ENCODE results near the gene NGF.
"Not testable (repeated sequence)": the region's sequence is repeated elsewhere in the genome, so short reads cannot be mapped to it uniquely, and the experiment has no call there.

NGF gene

GRCh38 chr1:115332813-115333608, 5.0 kb downstream of the NGF start:
- peak; percentile 81 for DNase-seq

DNA sequence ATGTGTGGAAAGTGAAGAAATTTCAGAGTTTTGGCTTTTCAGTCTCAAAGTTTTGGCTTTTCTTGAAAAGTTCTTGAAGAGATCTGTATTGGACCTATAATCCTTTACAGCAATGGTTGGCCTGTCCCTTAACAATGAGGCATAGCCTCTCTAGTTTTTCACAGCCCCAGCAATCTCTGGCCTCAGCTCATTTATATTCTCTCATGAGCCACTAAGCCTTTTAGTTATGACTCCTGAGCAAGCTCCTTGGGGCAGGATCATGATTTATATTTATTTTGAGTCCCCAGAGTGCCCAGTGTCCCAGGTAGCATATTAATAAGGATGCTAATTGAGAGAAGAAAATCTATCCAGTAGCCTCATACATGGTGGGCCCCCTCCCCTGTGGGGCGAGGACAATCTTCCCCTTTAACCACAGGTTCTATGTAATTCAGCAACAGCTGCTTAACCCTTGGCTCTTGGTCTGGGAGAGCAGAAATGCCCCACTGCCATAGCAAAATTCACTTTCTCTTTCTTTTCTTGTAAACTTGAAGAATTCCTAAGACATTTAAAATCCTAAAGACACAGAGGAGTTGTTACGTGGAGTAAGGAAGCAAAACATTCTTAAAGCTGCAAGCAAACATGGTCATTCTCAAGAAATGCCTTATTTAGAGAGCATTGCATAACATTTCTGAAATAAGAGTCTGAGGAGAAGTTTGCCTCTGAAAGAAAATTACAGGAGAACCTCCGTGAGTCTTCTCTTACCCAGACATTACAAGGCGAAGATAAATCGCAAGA, 6.3 kb downstream of the NGF start:
- DNase-seq, result peak; percentile 81

DNA sequence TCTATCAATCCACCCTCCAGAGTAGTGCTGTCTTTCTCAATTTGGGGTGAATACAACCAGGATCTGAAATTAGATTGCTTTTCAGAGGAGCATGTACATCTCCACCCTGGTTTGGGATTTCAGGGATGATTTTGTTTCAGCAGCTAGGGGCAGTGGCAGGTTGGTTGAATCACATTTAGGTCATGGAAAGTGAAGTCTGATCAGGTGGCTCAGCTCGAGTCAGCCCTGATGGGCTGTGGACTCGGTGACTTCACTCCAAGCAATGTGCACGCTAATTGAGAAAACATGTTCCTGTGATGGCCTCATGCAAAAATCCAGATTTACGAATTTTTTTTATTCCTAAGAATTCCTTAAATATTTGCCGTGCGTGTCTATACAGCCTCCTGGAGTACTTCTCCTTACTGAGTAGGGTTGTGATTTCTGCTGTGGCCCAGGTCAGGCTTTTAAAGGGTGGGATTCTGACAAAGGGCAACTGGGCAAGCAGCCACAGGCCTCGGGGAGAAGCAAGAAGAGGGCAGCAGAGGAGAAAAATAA, 7.5 kb downstream of the NGF start:
- peak; percentile 97 for DNase-seq

- peak; percentile 90 for DNase-seq
Measured at GRCh38 chr1:115329965-115330364, 8.1 kb downstream of the NGF start.

- DNase-seq, result peak; percentile 59
Measured at GRCh38 chr1:115327270-115327669, 10.8 kb downstream of the NGF start.

DNA sequence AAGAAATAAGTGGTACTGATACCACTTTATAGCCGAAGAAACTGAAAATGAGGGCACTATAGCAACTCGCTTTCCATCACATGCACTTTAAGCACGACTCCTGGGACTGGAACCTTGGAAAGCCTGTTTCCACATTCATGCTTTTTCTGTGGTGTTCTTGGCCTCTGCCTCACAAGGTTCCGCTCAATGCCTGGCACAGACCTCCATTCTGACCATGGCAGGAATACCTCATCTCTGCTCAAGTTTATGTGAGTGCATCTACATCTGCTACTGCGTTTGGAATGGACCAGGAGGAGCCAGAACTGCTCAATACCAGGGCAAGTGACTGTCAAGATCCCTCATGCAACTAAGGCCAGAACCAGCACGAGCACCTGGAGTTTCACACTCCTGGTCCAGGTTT, 11.6 kb downstream of the NGF start:
- no peak for DNase-seq

DNA sequence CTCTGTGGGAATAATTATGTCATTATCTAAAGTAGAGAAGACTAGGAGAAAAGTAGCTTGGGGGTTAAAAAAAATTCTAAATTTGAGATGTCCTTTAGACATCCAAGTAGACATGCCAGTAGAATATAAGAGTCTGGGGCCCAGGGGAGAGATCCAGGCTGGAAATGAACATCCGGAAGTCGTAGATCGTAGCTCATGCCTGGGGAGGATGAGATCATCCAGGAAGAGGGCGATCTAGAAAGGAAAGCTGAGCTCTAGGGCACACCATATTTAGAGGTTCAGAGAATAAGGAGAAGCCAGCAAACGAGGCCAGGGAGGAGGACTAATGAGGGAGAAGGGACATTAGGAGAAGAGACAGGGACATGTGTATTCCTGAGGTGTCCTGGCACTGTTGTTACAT, 12.2 kb downstream of the NGF start:
- peak; percentile 49 for DNase-seq

DNA sequence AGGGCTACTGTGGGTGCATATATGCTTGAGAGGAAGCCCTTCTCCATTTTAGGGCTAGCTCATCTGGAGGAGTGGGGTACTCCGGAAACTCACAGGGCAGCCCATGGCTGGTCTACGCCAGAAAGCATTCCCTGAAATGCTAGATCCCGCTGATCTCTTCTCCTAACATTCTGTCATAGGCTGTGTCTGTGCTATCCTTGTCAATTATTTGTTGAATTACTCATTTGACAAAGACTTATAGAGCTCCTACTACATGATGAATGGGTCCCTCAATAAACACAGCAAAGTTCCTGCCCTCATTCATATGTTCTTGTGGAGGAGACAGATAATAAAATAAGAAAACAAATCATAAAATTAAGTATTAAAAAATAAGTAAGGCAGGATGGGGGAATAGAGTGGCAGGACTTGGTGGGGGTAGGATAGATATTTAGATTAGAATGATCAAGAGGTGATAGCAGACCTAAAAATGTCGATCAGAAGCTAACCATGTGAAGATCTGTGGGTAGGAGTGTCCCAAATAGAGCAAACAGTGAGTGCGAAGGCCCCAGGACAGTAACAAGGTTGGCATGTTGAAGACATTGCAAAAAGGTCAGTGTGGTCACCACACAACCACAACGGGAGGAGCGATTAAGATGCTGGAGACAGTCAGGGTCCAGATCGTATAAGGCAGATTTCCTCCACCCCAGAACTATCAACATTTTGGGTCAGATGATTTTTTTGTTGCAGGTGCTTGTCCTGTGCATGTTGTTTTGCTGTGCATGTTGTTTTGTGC, 13.2 kb downstream of the NGF start:
- no peak for DNase-seq

- DNase-seq, result peak; percentile 72
Measured at GRCh38 chr1:115323366-115324004, 14.6 kb downstream of the NGF start.

DNA sequence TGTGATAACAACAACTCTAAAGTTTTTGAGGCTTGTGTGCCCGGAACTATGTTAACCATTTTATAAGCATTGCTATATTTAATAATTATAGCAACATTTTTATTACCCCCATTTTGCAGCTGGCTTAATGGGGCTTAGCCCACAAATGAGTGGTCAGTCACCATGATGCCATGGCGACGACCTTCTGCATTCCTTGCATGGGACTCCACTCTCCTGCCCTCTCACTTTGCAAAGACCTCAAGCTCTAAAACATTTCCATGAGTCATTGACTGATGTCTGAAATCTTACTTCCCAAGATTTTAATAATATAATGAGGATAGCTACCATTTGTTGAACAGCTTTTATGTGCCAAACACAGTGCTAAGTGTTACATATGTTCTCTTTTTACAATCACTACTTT, 15.4 kb downstream of the NGF start:
- DNase-seq, result no peak

- DNase-seq, result no peak
Measured at GRCh38 chr1:115320377-115320776, 17.7 kb downstream of the NGF start.

GRCh38 chr1:115319706-115320105, 18.3 kb downstream of the NGF start:
- DNase-seq, result no peak

DNA sequence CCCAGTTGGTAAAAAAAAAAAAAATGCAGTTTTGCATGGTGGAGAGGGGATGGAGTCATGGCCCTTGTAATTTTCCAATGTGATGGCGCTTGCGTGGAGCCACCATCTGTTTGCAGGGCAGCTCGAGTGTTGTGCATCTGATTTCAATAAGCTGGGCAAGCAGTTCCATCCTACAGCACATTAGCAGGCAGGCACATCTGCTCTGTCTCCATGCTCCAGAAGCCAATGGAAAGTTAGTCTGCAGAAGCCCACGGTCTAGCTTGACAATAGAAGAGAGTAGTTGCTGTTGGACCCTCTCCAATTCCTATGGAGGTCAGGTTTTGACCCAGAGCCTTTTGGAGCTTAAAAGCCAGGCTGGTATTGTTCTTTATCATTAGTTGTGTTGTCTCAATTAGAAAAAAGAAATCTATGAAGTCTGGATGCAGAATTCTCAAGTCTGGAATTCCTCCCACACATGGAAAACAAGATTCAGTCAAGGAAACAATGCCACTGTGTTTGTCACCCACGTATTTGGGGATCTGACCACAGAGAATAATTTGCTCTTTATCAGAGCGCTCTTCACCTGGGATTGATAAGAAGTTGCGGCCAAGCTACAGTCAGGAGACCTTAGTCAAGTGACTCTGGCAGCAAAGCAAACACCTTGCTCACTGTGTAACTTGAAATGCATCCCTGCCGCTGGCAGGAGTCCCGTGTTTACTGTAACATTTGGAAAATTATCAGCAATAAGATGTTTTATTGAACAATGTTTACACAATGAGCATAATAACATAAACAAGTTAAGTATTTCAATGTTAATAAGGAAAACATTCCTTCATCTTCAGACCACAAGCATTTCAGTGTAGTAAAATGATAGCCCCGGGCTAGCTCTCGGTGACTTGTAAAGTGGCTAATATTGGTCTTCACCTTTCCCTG, 20.7 kb downstream of the NGF start:
- DNase-seq, result no peak

GRCh38 chr1:115314765-115315164, 23.3 kb downstream of the NGF start:
- peak; percentile 86 for DNase-seq

- DNase-seq, result no peak
Measured at GRCh38 chr1:115314092-115314491, 24.0 kb downstream of the NGF start.

DNA sequence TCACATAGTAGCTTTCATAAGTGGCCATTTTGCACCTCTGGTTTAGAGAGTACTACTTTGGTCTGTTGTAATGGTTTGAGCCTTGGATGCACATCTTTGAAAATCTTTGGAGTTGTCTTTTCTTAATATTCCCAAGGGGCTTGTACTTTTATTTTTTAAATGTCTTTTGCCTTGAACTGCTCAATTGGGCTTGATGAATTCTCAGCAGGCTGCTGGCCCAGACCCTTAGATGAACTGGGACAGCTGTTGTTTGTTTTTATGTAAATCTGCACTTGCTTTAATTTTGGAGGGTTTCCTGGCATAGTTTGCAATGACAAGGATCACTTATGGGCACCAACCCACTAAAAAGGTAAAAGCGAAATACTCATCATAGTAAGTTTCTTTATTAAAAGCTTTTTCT, 24.9 kb downstream of the NGF start:
- DNase-seq, result no peak

- peak; percentile 65 for DNase-seq
Measured at GRCh38 chr1:115312742-115313141, 25.3 kb downstream of the NGF start.

DNA sequence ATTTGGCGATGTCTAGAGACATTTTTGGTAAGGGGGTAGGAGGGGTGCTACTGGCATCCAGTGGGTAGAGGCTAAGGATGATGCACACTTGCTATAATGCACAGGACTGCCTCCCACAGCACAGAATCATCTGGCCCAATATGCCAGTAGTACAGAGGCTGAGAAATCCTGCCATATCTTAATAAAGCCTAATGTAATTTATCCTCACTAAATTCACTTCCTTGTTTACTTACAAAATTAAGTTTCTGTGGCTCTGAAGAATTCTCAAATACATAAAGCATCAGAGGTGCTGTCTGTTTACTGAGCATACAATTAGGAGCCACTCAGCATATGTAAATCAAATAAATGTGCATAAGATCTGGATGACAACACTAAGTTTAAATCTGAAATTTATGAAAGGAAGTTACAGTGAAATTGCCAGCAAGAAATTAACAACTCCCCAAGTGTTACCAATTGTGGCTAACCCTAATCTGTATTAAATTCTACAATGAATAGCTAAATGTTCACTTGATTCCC, 26.5 kb downstream of the NGF start:
- no peak for DNase-seq

DNA sequence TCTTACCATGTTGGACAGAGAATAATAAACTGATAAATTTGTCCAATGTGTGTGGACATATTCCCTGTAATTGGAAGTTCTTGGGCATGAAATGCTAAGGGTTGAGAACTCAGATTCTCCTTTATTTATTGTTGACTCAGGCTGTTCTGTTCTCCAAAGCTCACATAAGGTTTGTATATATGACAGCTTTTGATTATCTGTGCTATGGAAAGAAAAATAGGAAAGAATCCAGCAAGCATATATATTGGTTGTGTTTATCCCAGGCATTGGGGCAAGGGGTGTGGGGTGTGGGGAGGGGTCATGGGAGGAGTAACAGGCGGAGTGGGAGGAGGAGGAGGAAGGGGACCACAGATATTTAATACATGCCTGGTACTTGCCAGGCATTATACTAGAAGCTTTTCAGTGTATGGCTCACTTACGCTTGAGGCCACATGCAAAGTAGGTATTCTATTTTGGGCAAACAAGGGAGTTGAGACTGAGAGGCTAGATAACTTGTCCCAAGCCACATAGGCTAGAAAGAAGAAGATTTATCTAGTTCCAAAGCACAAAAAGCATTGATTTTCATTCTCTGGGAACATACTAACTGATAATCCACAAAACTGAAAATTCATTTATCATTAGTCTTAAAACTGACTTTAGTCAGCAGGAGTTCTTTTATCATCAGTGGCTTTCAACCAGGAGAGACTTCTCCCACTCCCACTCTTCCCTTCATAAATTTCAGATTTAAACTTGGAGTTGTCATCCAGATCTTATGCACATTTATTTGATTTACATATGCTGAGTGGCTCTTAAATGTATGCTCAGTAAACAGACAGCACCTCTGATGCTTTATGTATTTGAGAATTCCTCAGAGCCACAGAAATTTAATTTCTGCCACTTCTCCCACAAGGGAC, 27.2 kb downstream of the NGF start:
- DNase-seq, result no peak

DNA sequence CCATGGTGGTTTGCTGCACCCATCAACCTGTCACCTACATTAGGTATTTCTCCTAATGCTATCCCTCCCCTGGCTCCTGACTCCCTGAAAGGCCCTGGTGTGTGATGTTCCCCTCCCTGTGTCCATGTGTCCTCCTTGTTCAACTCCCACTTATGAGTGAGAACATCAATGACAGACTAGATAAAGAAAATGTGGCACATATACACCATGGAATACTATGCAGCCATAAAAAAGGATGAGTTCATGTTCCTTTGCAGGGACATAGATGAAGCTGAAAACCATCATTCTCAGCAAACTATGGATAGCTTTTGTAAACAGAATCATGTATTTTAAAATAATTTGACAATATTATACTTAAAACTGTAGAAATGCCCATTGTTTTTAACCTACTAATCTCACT, 28.5 kb downstream of the NGF start:
- DNase-seq, result not testable (repeated sequence)

All from fibroblast of skin of scalp (primary cell).